GM04503 (cell line): ENCODE measurements around the gene TLE1.

ENCODE experiments used
- DNase-seq: peaks from one replicate; pipeline ENCODE4 v3.0.0-alpha.2; 2012; ENCODE audit warnings: low read depth

TLE1 gene

GRCh38 chr9:81573415-81574321 lies 115.7 kb downstream of the TLE1 start:
- DNase-seq, result no peak

GRCh38 chr9:81570083-81570482 lies 119.3 kb downstream of the TLE1 start:
- no peak for DNase-seq

- DNase-seq, result no peak
Observed at GRCh38 chr9:81566074-81566698, 123.2 kb downstream of the TLE1 start.

- no peak for DNase-seq
Observed at GRCh38 chr9:81565609-81566008, 123.7 kb downstream of the TLE1 start.

- no peak for DNase-seq
Observed at GRCh38 chr9:81565144-81565543, 124.2 kb downstream of the TLE1 start.

GRCh38 chr9:81564632-81565031 lies 124.7 kb downstream of the TLE1 start:
- DNase-seq, result no peak

GRCh38 chr9:81563739-81564138 lies 125.6 kb downstream of the TLE1 start:
- DNase-seq, result no peak

- no peak for DNase-seq
Observed at GRCh38 chr9:81563020-81563407, 126.3 kb downstream of the TLE1 start.

GRCh38 chr9:81562231-81563019 lies 126.9 kb downstream of the TLE1 start:
- DNase-seq, result no peak

- no peak for DNase-seq
Observed at GRCh38 chr9:81560851-81561732, 128.3 kb downstream of the TLE1 start.

GRCh38 chr9:81559709-81560108 lies 129.6 kb downstream of the TLE1 start:
- DNase-seq, result peak; percentile 82

GRCh38 chr9:81559197-81559596 lies 130.2 kb downstream of the TLE1 start:
- DNase-seq, result no peak

- peak; percentile 91 for DNase-seq
Observed at GRCh38 chr9:81558091-81558830, 131.1 kb downstream of the TLE1 start.

GRCh38 chr9:81557452-81558090 lies 131.8 kb downstream of the TLE1 start:
- peak; percentile 46 for DNase-seq

GRCh38 chr9:81556923-81557322 lies 132.4 kb downstream of the TLE1 start:
- no peak for DNase-seq

GRCh38 chr9:81552581-81552991 lies 136.8 kb downstream of the TLE1 start:
- no peak for DNase-seq

GRCh38 chr9:81550207-81550583 lies 139.2 kb downstream of the TLE1 start:
- no peak for DNase-seq

GRCh38 chr9:81549500-81550206 lies 139.7 kb downstream of the TLE1 start:
- DNase-seq, result no peak

- DNase-seq, result no peak
Observed at GRCh38 chr9:81548911-81549310, 140.4 kb downstream of the TLE1 start.

- DNase-seq, result no peak
Observed at GRCh38 chr9:81546489-81546888, 142.9 kb downstream of the TLE1 start.
